Measurements from ENCODE around the gene EDN1. TPM values are rescaled to one million over a fixed set of nuclear protein-coding genes. Genes with fewer than 3 reads are reported as not detected.

Gene EDN1
- total and polyA plus RNA-seq, 9 of the 15 experiments (the other 6 are each of a cell fraction or from before 2014, with no cell fraction given): 0.03 to 0.06 TPM; not detected in 7

DNA sequence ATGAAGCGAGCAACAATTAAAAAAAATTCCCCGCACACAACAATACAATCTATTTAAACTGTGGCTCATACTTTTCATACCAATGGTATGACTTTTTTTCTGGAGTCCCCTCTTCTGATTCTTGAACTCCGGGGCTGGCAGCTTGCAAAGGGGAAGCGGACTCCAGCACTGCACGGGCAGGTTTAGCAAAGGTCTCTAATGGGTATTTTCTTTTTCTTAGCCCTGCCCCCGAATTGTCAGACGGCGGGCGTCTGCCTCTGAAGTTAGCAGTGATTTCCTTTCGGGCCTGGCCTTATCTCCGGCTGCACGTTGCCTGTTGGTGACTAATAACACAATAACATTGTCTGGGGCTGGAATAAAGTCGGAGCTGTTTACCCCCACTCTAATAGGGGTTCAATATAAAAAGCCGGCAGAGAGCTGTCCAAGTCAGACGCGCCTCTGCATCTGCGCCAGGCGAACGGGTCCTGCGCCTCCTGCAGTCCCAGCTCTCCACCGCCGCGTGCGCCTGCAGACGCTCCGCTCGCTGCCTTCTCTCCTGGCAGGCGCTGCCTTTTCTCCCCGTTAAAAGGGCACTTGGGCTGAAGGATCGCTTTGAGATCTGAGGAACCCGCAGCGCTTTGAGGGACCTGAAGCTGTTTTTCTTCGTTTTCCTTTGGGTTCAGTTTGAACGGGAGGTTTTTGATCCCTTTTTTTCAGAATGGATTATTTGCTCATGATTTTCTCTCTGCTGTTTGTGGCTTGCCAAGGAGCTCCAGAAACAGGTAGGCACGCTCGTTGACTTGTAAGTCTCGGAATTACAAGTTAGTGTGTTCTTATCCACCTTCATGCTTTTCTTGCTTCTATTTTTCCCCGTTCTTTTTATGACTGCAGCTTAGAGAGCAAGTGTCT is at the start of gene EDN1 (continued):
- TF ChIP-seq, protein P1, sequence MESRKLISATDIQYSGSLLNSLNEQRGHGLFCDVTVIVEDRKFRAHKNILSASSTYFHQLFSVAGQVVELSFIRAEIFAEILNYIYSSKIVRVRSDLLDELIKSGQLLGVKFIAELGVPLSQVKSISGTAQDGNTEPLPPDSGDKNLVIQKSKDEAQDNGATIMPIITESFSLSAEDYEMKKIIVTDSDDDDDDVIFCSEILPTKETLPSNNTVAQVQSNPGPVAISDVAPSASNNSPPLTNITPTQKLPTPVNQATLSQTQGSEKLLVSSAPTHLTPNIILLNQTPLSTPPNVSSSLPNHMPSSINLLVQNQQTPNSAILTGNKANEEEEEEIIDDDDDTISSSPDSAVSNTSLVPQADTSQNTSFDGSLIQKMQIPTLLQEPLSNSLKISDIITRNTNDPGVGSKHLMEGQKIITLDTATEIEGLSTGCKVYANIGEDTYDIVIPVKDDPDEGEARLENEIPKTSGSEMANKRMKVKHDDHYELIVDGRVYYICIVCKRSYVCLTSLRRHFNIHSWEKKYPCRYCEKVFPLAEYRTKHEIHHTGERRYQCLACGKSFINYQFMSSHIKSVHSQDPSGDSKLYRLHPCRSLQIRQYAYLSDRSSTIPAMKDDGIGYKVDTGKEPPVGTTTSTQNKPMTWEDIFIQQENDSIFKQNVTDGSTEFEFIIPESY (CRISPR knock-in tag; IDR thresholded peaks at IDR 0.05): 0 out of 2 replicates have a peak, but pooled peaks have one; percentile 28
- TF ChIP-seq CHD2 (IDR thresholded peaks at IDR 0.05; ENCODE audit: low read depth, low read length): no peak
- no peak for TF ChIP-seq ZNF311 (CRISPR knock-in tag; IDR thresholded peaks at IDR 0.05)
- TF ChIP-seq STAG1 (CRISPR knock-in tag; IDR thresholded peaks at IDR 0.05; ENCODE audit: borderline replicate concordance): no peak
- TF ChIP-seq SOX6 (IDR thresholded peaks at IDR 0.05): 0 out of 2 replicates have a peak, but pooled peaks have one; percentile 31
- no peak for TF ChIP-seq PCBP2 (IDR thresholded peaks at IDR 0.05; ENCODE audit: low read depth, low read length, poor library complexity, severe bottlenecking)

DNA sequence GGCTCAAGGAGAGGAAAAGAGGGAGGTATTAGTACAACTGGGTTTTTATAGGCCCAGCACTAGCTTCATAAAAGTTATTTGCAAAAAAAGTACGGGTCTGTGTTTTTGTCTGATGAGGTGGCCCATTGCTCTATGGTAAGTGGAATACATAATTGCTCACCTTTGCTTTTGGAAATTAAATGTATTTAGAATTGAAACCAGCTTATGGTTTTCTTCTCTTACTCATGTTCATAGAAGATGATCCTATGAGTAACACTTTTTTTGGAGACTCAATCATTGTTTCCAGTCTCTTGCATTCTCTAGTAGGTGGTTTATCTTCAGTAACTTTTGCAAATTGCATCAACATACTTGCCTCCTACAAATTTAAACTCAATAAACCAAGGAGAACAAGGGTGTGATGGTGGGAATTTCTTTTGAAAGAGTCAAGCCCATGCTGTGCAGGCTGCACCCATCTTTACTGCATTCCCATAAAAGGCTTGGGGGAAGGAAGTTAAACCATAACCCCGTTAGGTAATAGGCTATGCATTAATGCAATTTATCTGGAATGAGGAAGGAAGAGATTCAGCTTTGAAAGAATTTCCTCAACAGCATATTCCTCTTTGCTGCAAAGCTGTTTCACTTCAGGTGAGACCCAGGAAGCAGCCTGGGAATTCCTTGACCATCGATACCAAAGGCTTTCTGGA is 48.5 kb upstream of the EDN1 start:
- Histone ChIP-seq H3K9me3 (replicated peaks; ENCODE audit: control insufficient read depth, insufficient read depth, low read depth, low read length) (no peaks in the 10 kb centered on the region), H3K27ac (ENCODE audit: extremely low read depth, low read depth, low read length) (no peak overlapping the region), H3K9ac (ENCODE audit: insufficient read depth in 1 of 2, low read depth in 2 of 2, low read length in 2 of 2) (no peak overlapping the region), H4K20me1 (replicated peaks; ENCODE audit: control insufficient read depth, insufficient read depth, low read length) (no peaks in the 10 kb centered on the region), H3K36me3 (ENCODE audit: control insufficient read depth, insufficient read depth, low read length) (no peaks in the 10 kb centered on the region), H3K9me1 (ENCODE audit: control insufficient read depth, insufficient read depth, low read length) (no peaks in the 10 kb centered on the region), H3K27me3 (ENCODE audit: control insufficient read depth in 2 of 2, insufficient read depth in 2 of 2, low read length in 2 of 2) (peaks cover 0 to 4% of the 10 kb centered on the region in 2 experiments; a peak in 1 of 5 replicates), H3K4me2 (ENCODE audit: insufficient read depth, low read length) (no peak overlapping the region), H3K79me2 (ENCODE audit: control insufficient read depth, insufficient read depth, low read length) (no peaks in the 10 kb centered on the region), H3K4me1 (replicated peaks in 1 of 2; ENCODE audit: control insufficient read depth in 2 of 2, insufficient read depth in 2 of 2, low read length in 2 of 2) (no peaks in the 10 kb centered on the region), H3K4me3 (no peak overlapping the region), H2AFZ (ENCODE audit: low read depth, low read length) (no peak overlapping the region)
- no TSS peak for BruUV-seq (replicated peaks)
- no peak for DNase-seq (ENCODE audit: extremely low read depth in 1 of 4, low spot score in 3 of 4)
- intact Hi-C loops (cut with micrococcal nuclease) (no loop called here), in situ Hi-C loops (cut with MboI) (no loop called here)
- no peak for ATAC-seq
- no peak for FAIRE-seq
- ChIA-PET CTCF (ENCODE audit: low intra/inter-chr PET ratio) (no interaction called here), POLR2A (interaction anchor here (0.6 kb wide), 1 partner anchor 23 kb away, joined by 3 read pairs; no protein-coding TSS in a partner anchor)
- WGBS (ENCODE audit: insufficient coverage, low coverage, missing lambda C conversion rate): 0% methylated on average over 3 of the region's 3 CpGs
- TF ChIP-seq, protein P2, sequence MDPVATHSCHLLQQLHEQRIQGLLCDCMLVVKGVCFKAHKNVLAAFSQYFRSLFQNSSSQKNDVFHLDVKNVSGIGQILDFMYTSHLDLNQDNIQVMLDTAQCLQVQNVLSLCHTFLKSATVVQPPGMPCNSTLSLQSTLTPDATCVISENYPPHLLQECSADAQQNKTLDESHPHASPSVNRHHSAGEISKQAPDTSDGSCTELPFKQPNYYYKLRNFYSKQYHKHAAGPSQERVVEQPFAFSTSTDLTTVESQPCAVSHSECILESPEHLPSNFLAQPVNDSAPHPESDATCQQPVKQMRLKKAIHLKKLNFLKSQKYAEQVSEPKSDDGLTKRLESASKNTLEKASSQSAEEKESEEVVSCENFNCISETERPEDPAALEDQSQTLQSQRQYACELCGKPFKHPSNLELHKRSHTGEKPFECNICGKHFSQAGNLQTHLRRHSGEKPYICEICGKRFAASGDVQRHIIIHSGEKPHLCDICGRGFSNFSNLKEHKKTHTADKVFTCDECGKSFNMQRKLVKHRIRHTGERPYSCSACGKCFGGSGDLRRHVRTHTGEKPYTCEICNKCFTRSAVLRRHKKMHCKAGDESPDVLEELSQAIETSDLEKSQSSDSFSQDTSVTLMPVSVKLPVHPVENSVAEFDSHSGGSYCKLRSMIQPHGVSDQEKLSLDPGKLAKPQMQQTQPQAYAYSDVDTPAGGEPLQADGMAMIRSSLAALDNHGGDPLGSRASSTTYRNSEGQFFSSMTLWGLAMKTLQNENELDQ (CRISPR knock-in tag; IDR thresholded peaks at IDR 0.05; ENCODE audit: borderline replicate concordance): no peak
- no peak for TF ChIP-seq RFX5 (IDR thresholded peaks at IDR 0.05; ENCODE audit: low read depth, low read length)
- no peak for TF ChIP-seq RAD21 (CRISPR knock-in tag; conservative IDR thresholded peaks at IDR 0.05 in 1 of 2, IDR thresholded peaks at IDR 0.05 in 1 of 2)
- TF ChIP-seq ZNF695 (CRISPR knock-in tag; IDR thresholded peaks at IDR 0.05): no peak
- TF ChIP-seq ZNF551 (CRISPR knock-in tag; IDR thresholded peaks at IDR 0.05): no peak
- no peak for TF ChIP-seq CHD4 (IDR thresholded peaks at IDR 0.05; ENCODE audit: insufficient read depth, insufficient replicate concordance, low read depth, low read length, poor library complexity, severe bottlenecking)
- no peak for TF ChIP-seq NEUROD1 (IDR thresholded peaks at IDR 0.05; ENCODE audit: borderline replicate concordance, low read depth, low read length, partially characterized antibody)
- TF ChIP-seq ZNF696 (CRISPR knock-in tag; conservative IDR thresholded peaks at IDR 0.05): no peak
- no peak for TF ChIP-seq MAFF (IDR thresholded peaks at IDR 0.05; ENCODE audit: low read length)
